Measurements from ENCODE around the gene PPL. TPM values are rescaled to one million over a fixed set of nuclear protein-coding genes. Genes with fewer than 3 reads are reported as not detected.

Gene PPL
- total RNA-seq, 1 experiment from 2014 or later: 0.22 TPM

GRCh38 chr16:4840984-4841383 is 96.0 kb downstream of the PPL start:
- Histone ChIP-seq H3K27ac (no peak overlapping the region), H3K4me3 (no peak overlapping the region), H3K9me3 (replicated peaks) (no peaks in the 10 kb centered on the region), H3K27me3 (no peaks in the 10 kb centered on the region), H3K36me3 (peaks cover 52% of the 10 kb centered on the region), H3K4me1 (peaks cover 5% of the 10 kb centered on the region)
- DNase-seq: no peak

- H3K4me3 ChIP-seq: no peak overlapping the region
- H3K27ac ChIP-seq: no peak overlapping the region
- H3K27me3 ChIP-seq: no peaks in the 10 kb centered on the region
- no peak for DNase-seq
- H3K9me3 ChIP-seq (replicated peaks): no peaks in the 10 kb centered on the region
- peaks cover 54% of the 10 kb centered on the region for H3K36me3 ChIP-seq
- no peaks in the 10 kb centered on the region for H3K4me1 ChIP-seq
Observed at GRCh38 chr16:4839942-4840341, 97.0 kb downstream of the PPL start.

GRCh38 chr16:4837733-4838501 is 99.0 kb downstream of the PPL start:
- Histone ChIP-seq H3K27ac (no peak overlapping the region), H3K36me3 (peaks cover 44% of the 10 kb centered on the region), H3K9me3 (replicated peaks) (no peaks in the 10 kb centered on the region), H3K27me3 (no peaks in the 10 kb centered on the region), H3K4me1 (no peaks in the 10 kb centered on the region), H3K4me3 (no peak overlapping the region)
- no peak for DNase-seq

- Histone ChIP-seq H3K27ac (no peak overlapping the region), H3K36me3 (peaks cover 49% of the 10 kb centered on the region), H3K4me3 (no peak overlapping the region), H3K27me3 (no peaks in the 10 kb centered on the region), H3K9me3 (replicated peaks) (no peaks in the 10 kb centered on the region), H3K4me1 (no peaks in the 10 kb centered on the region)
- no peak for DNase-seq
Observed at GRCh38 chr16:4836727-4837126, 100.2 kb downstream of the PPL start.

- no peak overlapping the region for H3K27ac ChIP-seq
- no peaks in the 10 kb centered on the region for H3K27me3 ChIP-seq
- no peaks in the 10 kb centered on the region for H3K4me1 ChIP-seq
- H3K4me3 ChIP-seq: no peak overlapping the region
- H3K9me3 ChIP-seq (replicated peaks): no peaks in the 10 kb centered on the region
- peaks cover 39% of the 10 kb centered on the region for H3K36me3 ChIP-seq
- DNase-seq: no peak
Observed at GRCh38 chr16:4833584-4833983, 103.4 kb downstream of the PPL start.

- H3K27ac ChIP-seq: no peak overlapping the region
- DNase-seq: no peak
- H3K27me3 ChIP-seq: no peaks in the 10 kb centered on the region
- H3K4me1 ChIP-seq: no peaks in the 10 kb centered on the region
- no peak overlapping the region for H3K4me3 ChIP-seq
- H3K9me3 ChIP-seq (replicated peaks): no peaks in the 10 kb centered on the region
- H3K36me3 ChIP-seq: peaks cover 39% of the 10 kb centered on the region
Observed at GRCh38 chr16:4832698-4833343, 104.1 kb downstream of the PPL start.

Other genes starting within 250 kb of the PPL start
- 22.3 and 23.6 TPM in 2 replicates for gene NUDT16L1, start 243.6 kb downstream of the PPL start, total RNA-seq (2014; rRNA removed; shearing (Covaris generic))
- gene ANKS3, start 202.9 kb downstream of the PPL start, total RNA-seq (2014; rRNA removed; shearing (Covaris generic)): 10.0 and 10.9 TPM in 2 replicates
- 0.06 and 0.25 TPM in 2 replicates for gene DNAAF8, start 202.6 kb downstream of the PPL start, total RNA-seq (2014; rRNA removed; shearing (Covaris generic))
- 7.6 and 7.8 TPM in 2 replicates for gene ZNF500, start 170.0 kb downstream of the PPL start, total RNA-seq (2014; rRNA removed; shearing (Covaris generic))
- not detected in 2 replicates for gene SEPTIN12, start 148.8 kb downstream of the PPL start, total RNA-seq (2014; rRNA removed; shearing (Covaris generic))
- gene SMIM22, start 141.8 kb downstream of the PPL start, total RNA-seq (2014; rRNA removed; shearing (Covaris generic)): not detected in 2 replicates
- 15.1 and 20.5 TPM in 2 replicates for gene ROGDI, start 134.5 kb downstream of the PPL start, total RNA-seq (2014; rRNA removed; shearing (Covaris generic))
- gene GLYR1, start 89.9 kb downstream of the PPL start, total RNA-seq (2014; rRNA removed; shearing (Covaris generic)): 40.3 and 45.3 TPM in 2 replicates
- 27.6 and 28.1 TPM in 2 replicates for gene UBN1, start 89.7 kb downstream of the PPL start, total RNA-seq (2014; rRNA removed; shearing (Covaris generic))
- not detected in 2 replicates for gene SEC14L5, start 21.2 kb upstream of the PPL start, total RNA-seq (2014; rRNA removed; shearing (Covaris generic))
- 6.4 and 8.1 TPM in 2 replicates for gene NAGPA, start 96.8 kb upstream of the PPL start, total RNA-seq (2014; rRNA removed; shearing (Covaris generic))
- not detected in 2 replicates for gene C16orf89, start 128.8 kb upstream of the PPL start, total RNA-seq (2014; rRNA removed; shearing (Covaris generic))
- gene ALG1, start 134.7 kb upstream of the PPL start, total RNA-seq (2014; rRNA removed; shearing (Covaris generic)): 8.2 and 9.4 TPM in 2 replicates
- gene EEF2KMT, start 160.6 kb upstream of the PPL start, total RNA-seq (2014; rRNA removed; shearing (Covaris generic)): 10.9 and 14.2 TPM in 2 replicates

Data from SJCRH30 (cell line).